ENCODE results near the gene FUT6. TPM values are rescaled to one million over a fixed set of nuclear protein-coding genes. Genes with fewer than 3 reads are reported as not detected.

Gene FUT6
- total RNA-seq, 2 donors from 2014 or later, result not detected

DNA sequence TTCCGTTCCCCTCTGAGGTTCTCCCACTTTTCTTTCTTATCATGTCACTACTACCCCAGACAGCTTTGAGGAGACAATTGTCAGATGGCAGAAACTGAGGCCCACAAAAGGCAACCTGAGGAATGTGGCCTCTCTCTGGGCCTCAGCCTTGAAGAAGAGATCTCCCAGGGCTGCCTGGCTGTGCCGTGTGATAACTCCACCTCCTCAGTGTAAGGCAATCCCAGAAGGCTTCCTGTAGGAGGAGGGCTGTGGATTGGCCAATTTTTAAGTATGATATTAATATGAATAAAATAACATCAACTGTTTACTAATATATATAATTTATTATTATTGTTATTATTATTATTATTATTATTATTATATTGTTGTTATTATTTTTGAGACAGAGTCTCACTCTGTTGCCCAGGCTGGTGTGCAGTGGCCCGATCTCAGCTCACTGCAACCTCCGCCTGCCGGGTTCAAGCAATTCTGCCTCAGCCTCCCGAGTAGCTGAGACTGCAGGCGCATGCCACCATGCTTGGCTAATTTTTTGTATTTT is 44.1 kb downstream of the FUT6 start:
- peaks cover 8% of the 10 kb centered on the region for H3K36me3 Mint-ChIP-seq (ENCODE audit: low read depth)

DNA sequence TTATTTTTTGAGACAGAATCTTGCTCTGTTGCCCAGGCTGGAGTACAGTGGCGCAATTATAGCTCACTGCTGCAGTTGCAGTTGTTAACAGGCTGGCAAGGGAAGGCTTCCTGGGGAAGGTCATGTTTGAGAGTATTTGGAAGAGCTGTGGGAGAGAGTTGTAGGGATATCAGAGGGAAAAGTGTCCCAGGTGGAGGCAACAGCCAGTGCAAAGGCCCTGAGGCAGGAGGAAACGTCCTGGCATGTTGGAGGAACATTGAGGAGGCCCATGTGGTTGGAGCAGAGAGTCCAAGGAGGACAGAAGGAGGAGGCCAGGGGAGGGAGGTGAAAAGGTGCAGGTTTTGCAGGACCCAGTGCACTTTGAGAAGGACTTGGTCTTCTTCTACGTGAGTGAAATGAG is 46.3 kb downstream of the FUT6 start:
- Mint-ChIP-seq H3K4me3 (no peak overlapping the region), H3K4me1 (peaks cover 11% of the 10 kb centered on the region), H3K36me3 (ENCODE audit: low read depth) (peaks cover 28% of the 10 kb centered on the region), H3K27ac (no peak overlapping the region), H3K27me3 (no peaks in the 10 kb centered on the region), H3K9me3 (no peaks in the 10 kb centered on the region)
- no peak for ATAC-seq (replicated peaks)

More for the DNA sequence above, 44.1 kb downstream of the FUT6 start:
- Mint-ChIP-seq H3K4me3 (no peak overlapping the region), H3K9me3 (no peaks in the 10 kb centered on the region), H3K27ac (no peak overlapping the region), H3K27me3 (peaks cover under 1% of the 10 kb centered on the region), H3K4me1 (peaks cover 6% of the 10 kb centered on the region)
- ATAC-seq (replicated peaks), result no peak

DNA sequence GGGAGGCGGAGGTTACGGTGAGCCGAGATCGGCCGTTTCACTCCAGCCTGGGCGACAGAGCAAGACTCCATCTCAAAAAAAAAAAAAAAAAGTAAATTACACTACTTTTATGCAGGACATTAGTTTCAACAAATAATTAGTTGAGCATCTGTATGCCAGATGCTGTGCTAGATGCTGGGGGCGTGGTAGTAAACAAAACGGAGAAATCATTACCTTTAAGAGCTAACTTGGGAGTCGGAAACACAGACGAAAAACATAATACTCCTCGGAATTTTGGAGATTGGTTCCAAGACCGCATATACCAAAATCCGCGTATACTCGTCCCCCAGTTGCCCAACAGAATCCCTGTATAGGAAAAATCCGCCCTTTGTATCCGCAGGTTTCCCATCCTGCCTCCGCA is 47.3 kb downstream of the FUT6 start:
- Mint-ChIP-seq H3K27ac (no peak overlapping the region), H3K4me3 (no peak overlapping the region), H3K9me3 (no peaks in the 10 kb centered on the region), H3K4me1 (peaks cover 11% of the 10 kb centered on the region), H3K27me3 (no peaks in the 10 kb centered on the region), H3K36me3 (ENCODE audit: low read depth) (peaks cover 34% of the 10 kb centered on the region)
- no peak for ATAC-seq (replicated peaks)

DNA sequence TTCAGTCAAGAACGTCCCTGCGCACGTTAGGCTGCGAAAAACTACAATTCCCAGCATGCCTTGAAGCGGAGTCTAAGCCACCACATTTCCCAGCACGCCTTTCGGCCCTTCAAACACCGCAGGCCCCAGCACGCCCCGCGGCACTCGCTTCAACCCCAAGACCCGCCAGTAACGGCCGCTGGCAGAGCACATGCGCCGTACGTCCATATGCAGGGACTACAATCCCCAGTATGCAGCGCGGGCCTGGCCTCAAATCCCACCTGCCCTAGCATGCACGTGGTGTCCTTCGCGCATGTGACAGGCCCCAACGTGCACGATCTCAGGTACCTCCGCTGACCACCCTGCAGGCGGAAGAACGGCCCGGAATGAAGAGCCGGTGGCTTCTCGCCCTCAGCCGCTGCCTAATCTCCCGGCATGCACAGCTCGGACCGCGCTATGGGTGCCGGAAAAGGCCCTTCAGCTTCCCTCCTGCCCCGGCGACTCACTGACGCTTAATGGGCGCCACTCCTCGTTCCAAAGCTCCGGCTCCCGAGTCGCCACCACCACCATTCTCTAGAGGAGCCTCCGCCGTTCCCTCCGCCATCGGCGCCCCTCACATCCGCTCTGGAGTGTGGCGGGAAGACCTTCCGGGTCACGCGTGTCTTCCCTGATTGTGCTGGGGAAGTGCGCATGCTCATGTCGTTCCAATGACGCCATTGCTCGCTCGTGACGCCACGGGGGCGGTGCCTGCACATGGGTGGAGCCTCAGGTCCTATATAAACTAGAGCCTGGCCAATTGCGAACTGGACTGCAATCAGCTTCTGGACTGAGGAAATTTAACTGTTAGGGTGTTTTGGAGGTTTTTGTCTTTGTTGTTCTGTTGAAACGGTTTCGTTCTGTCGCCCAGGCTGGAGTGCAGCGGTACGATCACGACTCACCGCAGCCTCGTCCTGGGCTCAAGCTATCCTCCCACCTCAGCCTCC is 48.7 kb downstream of the FUT6 start, which contains the start of gene DUS3L:
TSS of gene DUS3L (minus strand) at position 605 of the 962 bp plus-strand sequence. CDS start at position 583, 22 bp downstream.
- peaks cover 11% of the 10 kb centered on the region for H3K4me1 Mint-ChIP-seq
- peaks cover 48% of the 10 kb centered on the region for H3K36me3 Mint-ChIP-seq (ENCODE audit: low read depth)
- H3K9me3 Mint-ChIP-seq, result no peaks in the 10 kb centered on the region
- ATAC-seq (replicated peaks), result peak; percentile 94
- peak within 1 kb of the TSS; percentile 98 for H3K4me3 Mint-ChIP-seq
- H3K27ac Mint-ChIP-seq, result peak within 1 kb of the TSS; percentile 100
- no peaks in the 10 kb centered on the region for H3K27me3 Mint-ChIP-seq

DNA sequence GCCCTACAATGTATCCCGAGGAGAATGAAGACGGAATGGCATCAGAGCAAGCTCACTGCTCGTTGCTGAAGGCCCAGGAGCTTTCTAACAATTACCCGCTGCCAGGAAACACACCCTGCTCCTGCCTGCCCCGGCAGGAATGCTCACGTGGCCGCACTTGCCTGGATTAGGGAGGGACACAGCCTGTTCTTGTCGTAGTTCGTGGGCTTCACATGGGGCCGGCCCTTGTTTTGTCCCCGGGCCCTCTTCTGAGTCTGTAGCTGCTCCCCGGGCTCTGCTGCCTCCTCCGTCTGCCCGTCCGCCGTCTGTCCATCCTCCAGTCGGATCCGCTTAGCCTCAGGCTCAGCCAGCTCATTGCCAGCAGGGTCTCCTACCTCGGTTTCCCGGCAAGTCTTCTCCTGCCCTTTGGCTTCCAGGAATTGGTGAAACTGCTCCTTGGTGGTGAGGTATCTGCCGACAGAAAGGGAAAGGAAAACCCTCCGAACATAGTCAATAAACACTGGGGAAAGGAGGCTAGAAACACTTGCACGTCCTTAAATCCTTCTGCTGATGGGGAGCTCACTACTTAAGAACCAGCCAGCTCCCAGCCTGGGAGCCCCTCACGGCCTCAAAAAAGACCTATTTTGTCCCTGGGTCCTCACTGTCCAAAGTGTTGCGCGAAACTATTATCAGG is 49.5 kb downstream of the FUT6 start:
- Mint-ChIP-seq H3K4me1 (peaks cover 11% of the 10 kb centered on the region), H3K9me3 (no peaks in the 10 kb centered on the region), H3K27me3 (no peaks in the 10 kb centered on the region), H3K36me3 (ENCODE audit: low read depth) (peaks cover 51% of the 10 kb centered on the region), H3K4me3 (peak overlapping the region; percentile 98), H3K27ac (peak overlapping the region; percentile 100)
- ATAC-seq (replicated peaks), result no peak

DNA sequence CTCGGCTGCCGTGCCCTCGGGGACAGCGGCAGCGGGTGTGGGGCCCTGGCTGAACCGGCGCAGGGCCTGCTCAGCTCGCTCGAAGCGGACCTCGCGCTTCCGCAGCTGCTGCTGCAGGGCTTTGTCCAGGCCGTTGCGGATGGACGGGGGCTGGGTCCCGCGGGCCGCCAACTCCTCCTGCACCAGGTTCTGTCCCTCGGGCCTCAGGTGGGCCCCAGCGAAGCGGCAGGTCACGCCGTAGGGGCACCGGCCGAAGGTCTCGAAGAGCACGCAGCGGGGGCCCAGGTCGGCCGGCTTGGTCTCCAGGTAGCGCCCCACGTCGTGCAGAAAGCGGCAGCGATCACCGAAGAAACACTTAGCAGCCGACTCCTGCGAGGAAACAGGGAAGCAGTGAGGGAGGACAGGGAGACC is 50.1 kb downstream of the FUT6 start:
- peaks cover 11% of the 10 kb centered on the region for H3K4me1 Mint-ChIP-seq
- no peak for ATAC-seq (replicated peaks)
- H3K9me3 Mint-ChIP-seq, result no peaks in the 10 kb centered on the region
- no peak overlapping the region for H3K27ac Mint-ChIP-seq
- no peaks in the 10 kb centered on the region for H3K27me3 Mint-ChIP-seq
- H3K4me3 Mint-ChIP-seq, result peak overlapping the region; percentile 98
- H3K36me3 Mint-ChIP-seq (ENCODE audit: low read depth), result peaks cover 51% of the 10 kb centered on the region

DNA sequence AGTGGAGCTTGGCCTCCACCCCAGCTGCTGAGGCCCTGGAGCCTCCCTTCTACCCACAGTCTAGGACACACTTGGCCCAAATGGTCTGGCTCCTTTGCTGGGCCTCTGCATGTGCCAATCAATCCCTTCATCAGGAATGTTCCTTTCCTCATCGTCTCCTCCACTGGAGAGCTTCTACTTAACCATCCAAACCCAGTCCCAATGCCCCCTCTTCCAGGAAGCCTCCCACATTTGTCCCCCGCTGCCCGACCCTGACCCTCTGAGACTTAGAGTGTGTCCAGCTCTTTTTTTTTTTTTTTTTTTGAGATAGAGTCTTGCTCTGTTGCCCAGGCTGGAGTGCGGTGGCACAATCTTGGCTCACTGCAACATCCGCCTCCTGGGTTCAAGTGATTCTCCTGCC is 51.1 kb downstream of the FUT6 start:
- H3K36me3 Mint-ChIP-seq (ENCODE audit: low read depth), result peaks cover 56% of the 10 kb centered on the region
- no peaks in the 10 kb centered on the region for H3K9me3 Mint-ChIP-seq
- H3K4me3 Mint-ChIP-seq, result no peak overlapping the region
- peaks cover 11% of the 10 kb centered on the region for H3K4me1 Mint-ChIP-seq
- ATAC-seq (replicated peaks), result no peak
- H3K27ac Mint-ChIP-seq, result no peak overlapping the region
- no peaks in the 10 kb centered on the region for H3K27me3 Mint-ChIP-seq

DNA sequence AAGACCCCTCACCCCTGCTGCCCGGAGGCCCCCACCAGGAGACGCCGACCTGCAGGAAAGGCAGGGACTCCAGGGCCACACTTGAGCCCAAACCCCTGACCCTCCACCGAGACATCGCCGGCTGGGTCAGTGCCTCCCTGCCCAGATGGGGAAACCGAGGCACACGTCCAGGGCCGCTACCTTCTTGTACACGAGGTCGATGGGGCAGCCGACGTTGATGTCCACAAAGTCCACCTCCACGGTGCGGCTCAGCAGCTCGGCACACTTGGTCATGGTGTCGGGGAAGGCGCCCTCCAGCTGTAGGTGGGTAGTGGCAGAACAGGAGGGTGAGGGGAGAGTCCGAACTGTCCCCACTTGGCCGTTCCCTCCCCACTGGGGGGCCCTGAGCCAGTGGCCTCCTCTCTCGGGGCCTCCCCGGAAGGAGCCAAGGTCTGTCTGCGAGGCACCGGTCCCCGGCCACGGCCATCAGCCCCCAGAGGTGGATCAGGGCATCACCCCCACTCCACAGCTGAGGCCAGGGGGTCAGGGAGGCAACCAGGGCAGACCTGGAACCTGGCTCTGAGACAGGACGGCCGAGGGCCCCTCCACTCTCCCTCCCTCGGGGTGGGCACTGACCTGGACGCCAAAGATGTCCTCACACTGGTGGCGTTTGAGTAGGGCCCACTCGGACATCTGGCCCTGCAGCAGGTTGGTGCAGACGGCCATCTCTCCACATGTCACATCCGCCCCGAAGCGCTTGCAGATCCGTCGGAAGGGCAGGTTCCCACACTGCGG is 51.9 kb downstream of the FUT6 start:
- peaks cover 56% of the 10 kb centered on the region for H3K36me3 Mint-ChIP-seq (ENCODE audit: low read depth)
- peaks cover 11% of the 10 kb centered on the region for H3K4me1 Mint-ChIP-seq
- H3K27me3 Mint-ChIP-seq, result no peaks in the 10 kb centered on the region
- H3K9me3 Mint-ChIP-seq, result no peaks in the 10 kb centered on the region
- H3K4me3 Mint-ChIP-seq, result no peak overlapping the region
- no peak overlapping the region for H3K27ac Mint-ChIP-seq
- ATAC-seq (replicated peaks), result no peak

DNA sequence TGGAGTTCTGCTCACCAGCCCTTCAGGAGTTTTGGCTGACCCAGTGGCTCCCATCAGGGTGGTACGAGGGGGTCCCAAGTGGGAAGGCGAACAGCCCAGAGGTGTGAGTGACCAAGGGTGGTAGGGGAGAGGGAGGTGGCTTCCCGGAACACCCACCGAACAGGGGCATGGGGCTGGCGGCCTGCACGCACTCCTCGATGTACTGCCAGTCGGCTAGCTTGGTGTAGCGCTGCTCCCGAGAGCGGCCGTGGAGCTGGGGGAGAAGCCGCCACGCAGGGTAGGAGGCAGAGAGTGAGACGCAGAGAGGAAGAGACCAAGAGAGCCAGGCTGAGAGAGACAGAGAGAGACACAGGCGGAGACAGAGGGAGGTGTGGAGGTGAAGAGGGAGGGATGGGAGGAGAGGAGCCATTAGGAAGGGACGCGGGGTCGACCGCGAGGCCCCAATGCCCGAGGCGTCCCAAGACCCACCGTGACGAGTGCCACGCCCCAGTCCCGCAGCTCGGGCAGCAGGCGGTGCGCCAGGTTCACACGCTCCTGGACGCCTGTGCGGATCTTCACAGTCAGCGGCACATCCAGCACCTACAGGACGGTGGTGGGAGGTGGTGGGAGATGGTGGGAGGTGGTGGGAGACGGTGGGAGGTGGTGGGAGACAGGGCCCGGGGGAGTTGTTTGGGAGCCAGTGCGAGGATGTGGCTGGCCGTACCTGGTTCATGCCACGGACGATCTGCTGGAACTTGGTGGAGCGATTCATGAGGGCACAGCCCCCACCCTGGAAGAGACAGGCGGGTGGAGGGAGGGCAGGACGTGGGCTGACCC is 52.7 kb downstream of the FUT6 start:
- no peak for ATAC-seq (replicated peaks)
- H3K9me3 Mint-ChIP-seq, result no peaks in the 10 kb centered on the region
- H3K27me3 Mint-ChIP-seq, result no peaks in the 10 kb centered on the region
- peaks cover 11% of the 10 kb centered on the region for H3K4me1 Mint-ChIP-seq
- no peak overlapping the region for H3K27ac Mint-ChIP-seq
- no peak overlapping the region for H3K4me3 Mint-ChIP-seq
- H3K36me3 Mint-ChIP-seq (ENCODE audit: low read depth), result peaks cover 56% of the 10 kb centered on the region

DNA sequence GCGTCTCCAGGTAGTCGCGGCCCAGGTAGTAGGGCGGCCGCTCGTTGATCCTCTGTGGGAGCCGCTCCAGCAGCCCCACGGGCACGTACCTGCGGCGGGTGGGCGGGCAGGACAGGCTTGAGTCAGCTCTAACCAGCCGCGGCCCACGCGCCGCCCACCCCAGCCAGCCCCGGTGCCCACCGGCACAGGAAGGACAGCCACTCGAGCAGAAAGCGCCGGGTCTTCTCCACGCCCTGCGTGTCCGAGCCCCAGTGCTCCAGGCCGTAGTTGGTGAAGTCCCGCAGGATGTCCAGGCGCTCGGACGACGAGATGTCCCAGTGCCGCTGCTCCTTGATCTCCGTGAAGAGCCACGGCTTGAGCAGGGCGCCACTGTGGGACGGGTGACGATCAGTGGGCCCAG is 54.1 kb downstream of the FUT6 start:
- Mint-ChIP-seq H3K36me3 (ENCODE audit: low read depth) (peaks cover 48% of the 10 kb centered on the region), H3K27me3 (no peaks in the 10 kb centered on the region), H3K9me3 (no peaks in the 10 kb centered on the region), H3K4me1 (peaks cover 4% of the 10 kb centered on the region), H3K4me3 (no peak overlapping the region), H3K27ac (no peak overlapping the region)
- no peak for ATAC-seq (replicated peaks)

DNA sequence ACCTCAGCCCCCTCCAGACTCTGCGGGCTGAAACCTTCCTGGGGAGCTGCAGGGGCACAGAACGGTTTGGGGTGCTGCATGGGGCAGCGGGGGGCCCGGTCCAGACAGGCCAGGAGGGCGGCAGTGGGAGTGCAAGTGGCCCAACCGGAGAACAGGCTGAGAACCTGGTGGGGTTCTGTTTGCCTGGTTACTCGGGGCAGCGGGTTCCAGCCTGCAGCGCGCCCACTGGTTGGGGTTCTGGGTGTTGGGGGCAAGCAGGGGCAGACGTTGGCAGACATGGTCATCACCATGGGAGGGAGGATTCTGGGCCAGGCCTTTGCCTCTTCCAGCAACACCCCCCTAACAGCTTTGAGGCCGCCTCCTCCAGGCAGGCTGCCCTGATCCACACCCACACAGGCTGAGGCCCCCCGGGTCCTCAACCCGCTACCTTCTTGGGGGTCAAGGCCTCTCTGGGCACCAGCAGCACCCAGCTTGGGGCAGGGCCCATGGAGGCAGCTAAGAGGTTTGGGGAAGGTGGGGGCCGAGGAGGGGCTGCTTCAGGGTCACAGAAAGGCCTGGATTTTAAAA is 54.8 kb downstream of the FUT6 start, which contains the start of gene PRR22:
TSS of gene PRR22 (minus strand) at position 166 of the 567 bp plus-strand sequence. CDS start at position 80, 86 bp downstream.
- no peak within 1 kb of the TSS for H3K27ac Mint-ChIP-seq
- no peak for ATAC-seq (replicated peaks)
- H3K27me3 Mint-ChIP-seq, result no peaks in the 10 kb centered on the region

DNA sequence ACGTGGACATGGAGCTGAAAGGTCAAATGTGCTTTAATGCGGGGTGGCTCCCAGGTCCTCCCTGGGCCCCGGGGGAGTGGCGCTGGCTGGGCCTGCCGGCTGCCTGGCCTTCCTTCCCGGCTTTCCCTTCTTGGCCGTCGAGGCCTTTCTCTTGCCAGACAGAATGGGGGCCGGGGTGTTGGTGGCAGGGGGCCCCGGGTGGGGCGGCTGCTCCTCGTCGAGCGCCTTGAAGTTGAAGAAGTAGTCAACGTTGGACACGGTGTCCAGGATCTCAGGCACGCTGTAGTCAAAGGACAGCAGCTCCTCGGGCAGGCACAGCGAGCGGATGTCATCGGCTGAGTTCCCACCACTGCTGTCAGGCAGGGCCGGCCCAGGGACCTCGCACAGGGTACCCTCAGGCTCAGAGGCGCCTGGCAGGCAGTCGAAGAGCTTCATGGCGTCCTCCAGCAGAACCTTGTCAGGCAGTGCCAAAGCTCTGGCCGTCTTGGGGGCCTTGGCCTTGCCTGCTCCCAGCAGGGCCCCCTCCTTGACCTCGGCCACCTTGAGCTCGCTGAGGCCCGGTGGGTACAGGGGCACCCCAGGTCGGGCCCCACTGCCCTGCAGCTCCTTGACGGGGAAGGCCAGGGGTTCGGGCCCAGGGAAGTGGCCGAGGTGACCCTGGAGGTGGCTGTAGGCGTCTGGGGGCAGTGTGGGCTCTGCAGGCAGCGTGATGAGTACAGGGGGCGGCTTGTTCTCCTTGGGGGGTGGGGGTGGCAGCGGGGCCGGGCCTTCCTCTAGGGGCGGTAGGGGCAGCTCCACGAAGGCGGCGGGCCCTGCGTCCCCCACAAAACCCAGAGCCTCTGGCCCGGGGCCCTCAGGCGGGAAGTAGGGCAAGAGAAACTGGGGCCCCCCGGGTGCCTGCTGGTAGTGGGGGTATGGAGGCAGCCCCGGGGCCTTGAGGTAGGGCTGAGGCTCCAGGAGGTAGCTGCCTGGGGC is 56.3 kb downstream of the FUT6 start:
- no peaks in the 10 kb centered on the region for H3K27me3 Mint-ChIP-seq

More for the DNA sequence above, 54.8 kb downstream of the FUT6 start, which contains the start of gene PRR22:
- no peak within 1 kb of the TSS for H3K4me3 Mint-ChIP-seq
- H3K9me3 Mint-ChIP-seq, result no peaks in the 10 kb centered on the region
- H3K4me1 Mint-ChIP-seq, result no peaks in the 10 kb centered on the region
- H3K36me3 Mint-ChIP-seq (ENCODE audit: low read depth), result peaks cover 40% of the 10 kb centered on the region

More for the DNA sequence above, 56.3 kb downstream of the FUT6 start:
- ATAC-seq (replicated peaks), result no peak
- Mint-ChIP-seq H3K4me1 (no peaks in the 10 kb centered on the region), H3K36me3 (ENCODE audit: low read depth) (peaks cover 29% of the 10 kb centered on the region), H3K27ac (no peak overlapping the region), H3K9me3 (no peaks in the 10 kb centered on the region), H3K4me3 (no peak overlapping the region)
